ENCODE measurements around the gene TBC1D22A.

GRCh38 chr22:46974077-46974476, 211.6 kb downstream of the TBC1D22A start:
- TF ChIP-seq, protein P1, sequence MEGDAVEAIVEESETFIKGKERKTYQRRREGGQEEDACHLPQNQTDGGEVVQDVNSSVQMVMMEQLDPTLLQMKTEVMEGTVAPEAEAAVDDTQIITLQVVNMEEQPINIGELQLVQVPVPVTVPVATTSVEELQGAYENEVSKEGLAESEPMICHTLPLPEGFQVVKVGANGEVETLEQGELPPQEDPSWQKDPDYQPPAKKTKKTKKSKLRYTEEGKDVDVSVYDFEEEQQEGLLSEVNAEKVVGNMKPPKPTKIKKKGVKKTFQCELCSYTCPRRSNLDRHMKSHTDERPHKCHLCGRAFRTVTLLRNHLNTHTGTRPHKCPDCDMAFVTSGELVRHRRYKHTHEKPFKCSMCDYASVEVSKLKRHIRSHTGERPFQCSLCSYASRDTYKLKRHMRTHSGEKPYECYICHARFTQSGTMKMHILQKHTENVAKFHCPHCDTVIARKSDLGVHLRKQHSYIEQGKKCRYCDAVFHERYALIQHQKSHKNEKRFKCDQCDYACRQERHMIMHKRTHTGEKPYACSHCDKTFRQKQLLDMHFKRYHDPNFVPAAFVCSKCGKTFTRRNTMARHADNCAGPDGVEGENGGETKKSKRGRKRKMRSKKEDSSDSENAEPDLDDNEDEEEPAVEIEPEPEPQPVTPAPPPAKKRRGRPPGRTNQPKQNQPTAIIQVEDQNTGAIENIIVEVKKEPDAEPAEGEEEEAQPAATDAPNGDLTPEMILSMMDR (IDR thresholded peaks at IDR 0.05), result no peak
- no peak for TF ChIP-seq POLR2A (IDR thresholded peaks at IDR 0.05)
- no peak for TF ChIP-seq EP300 (IDR thresholded peaks at IDR 0.05)
- no peak for TF ChIP-seq POLR2AphosphoS5 (IDR thresholded peaks at IDR 0.05)

All from upper lobe of left lung (tissue), 4 donors.